ENCODE results near the gene PAX6. TPM values are rescaled to one million over a fixed set of nuclear protein-coding genes. Genes with fewer than 3 reads are reported as not detected.

The PAX6 gene
- total RNA-seq, 2 donors from 2014 or later: 5.4 to 6.8 TPM

- Histone ChIP-seq H3K27ac (ENCODE audit: low read depth, low read length) (no peak overlapping the region), H3K27me3 (ENCODE audit: control insufficient read depth, insufficient read depth, low read length, poor library complexity, severe bottlenecking) (peaks cover 88% of the 10 kb centered on the region), H3K4me1 (ENCODE audit: control insufficient read depth, insufficient read depth, low read length) (peaks cover 3% of the 10 kb centered on the region), H3K36me3 (ENCODE audit: control insufficient read depth, insufficient read depth, low read length) (no peaks in the 10 kb centered on the region), H3K9ac (ENCODE audit: extremely low read depth, low read length, poor library complexity, severe bottlenecking) (peak overlapping the region; percentile 6), H3K9me3 (ENCODE audit: control insufficient read depth, low read length) (no peaks in the 10 kb centered on the region), H3K4me3 (ENCODE audit: low read length) (peak overlapping the region; percentile 77)
- Mint-ChIP-seq H3K4me3 (peak overlapping the region; percentile 60), H3K27me3 (ENCODE audit: insufficient read depth) (peaks cover 96% of the 10 kb centered on the region), H3K36me3 (ENCODE audit: low read depth) (no peaks in the 10 kb centered on the region), H3K9me3 (no peaks in the 10 kb centered on the region), H3K4me1 (peaks cover 44% of the 10 kb centered on the region), H3K27ac (no peak overlapping the region)
- DNase-seq: peak; percentile 80
- WGBS, 2 experiments (ENCODE audit: insufficient coverage in 1 of 2, insufficient read length in 1 of 2): 2 to 4% methylated on average over 13 to 38 of the region's 38 CpGs
- no peak for TF ChIP-seq CTCF (conservative IDR thresholded peaks at IDR 0.05)
Observed at GRCh38 chr11:31814176-31814868, 3.2 kb upstream of the PAX6 start.

GRCh38 chr11:31813391-31814175 lies 2.5 kb upstream of the PAX6 start:
- Histone ChIP-seq H3K27ac (ENCODE audit: low read depth, low read length) (no peak overlapping the region), H3K27me3 (ENCODE audit: control insufficient read depth, insufficient read depth, low read length, poor library complexity, severe bottlenecking) (peaks cover 88% of the 10 kb centered on the region), H3K9me3 (ENCODE audit: control insufficient read depth, low read length) (no peaks in the 10 kb centered on the region), H3K4me3 (ENCODE audit: low read length) (peak overlapping the region; percentile 77), H3K4me1 (ENCODE audit: control insufficient read depth, insufficient read depth, low read length) (peaks cover 3% of the 10 kb centered on the region), H3K9ac (ENCODE audit: extremely low read depth, low read length, poor library complexity, severe bottlenecking) (no peak overlapping the region), H3K36me3 (ENCODE audit: control insufficient read depth, insufficient read depth, low read length) (no peaks in the 10 kb centered on the region)
- no peaks in the 10 kb centered on the region for H3K36me3 Mint-ChIP-seq (ENCODE audit: low read depth)
- peak; percentile 71 for DNase-seq
- peaks cover 96% of the 10 kb centered on the region for H3K27me3 Mint-ChIP-seq (ENCODE audit: insufficient read depth)
- H3K27ac Mint-ChIP-seq: no peak overlapping the region
- no peak for TF ChIP-seq CTCF (conservative IDR thresholded peaks at IDR 0.05)
- peak overlapping the region; percentile 60 for H3K4me3 Mint-ChIP-seq
- no peaks in the 10 kb centered on the region for H3K9me3 Mint-ChIP-seq
- H3K4me1 Mint-ChIP-seq: peaks cover 47% of the 10 kb centered on the region
- 0 to 1% methylated on average over 11 to 33 of the region's 35 CpGs for WGBS, 2 experiments (ENCODE audit: insufficient coverage in 1 of 2, insufficient read length in 1 of 2)

GRCh38 chr11:31812383-31813381 lies 1.6 kb upstream of the PAX6 start:
- peak; percentile 82 for DNase-seq
- 0 to 1% methylated on average over 10 to 62 of the region's 63 CpGs for WGBS, 2 experiments (ENCODE audit: insufficient coverage in 1 of 2, insufficient read length in 1 of 2)
- no peaks in the 10 kb centered on the region for H3K36me3 ChIP-seq (ENCODE audit: control insufficient read depth, insufficient read depth, low read length)
- H3K4me3 Mint-ChIP-seq: peak overlapping the region; percentile 60
- H3K27ac ChIP-seq (ENCODE audit: low read depth, low read length): no peak overlapping the region
- peaks cover 88% of the 10 kb centered on the region for H3K27me3 ChIP-seq (ENCODE audit: control insufficient read depth, insufficient read depth, low read length, poor library complexity, severe bottlenecking)
- peak overlapping the region; percentile 77 for H3K4me3 ChIP-seq (ENCODE audit: low read length)
- H3K9me3 ChIP-seq (ENCODE audit: control insufficient read depth, low read length): no peaks in the 10 kb centered on the region
- no peak overlapping the region for H3K27ac Mint-ChIP-seq
- no peak overlapping the region for H3K9ac ChIP-seq (ENCODE audit: extremely low read depth, low read length, poor library complexity, severe bottlenecking)
- H3K27me3 Mint-ChIP-seq (ENCODE audit: insufficient read depth): peaks cover 96% of the 10 kb centered on the region
- peaks cover 6% of the 10 kb centered on the region for H3K4me1 ChIP-seq (ENCODE audit: control insufficient read depth, insufficient read depth, low read length)
- no peak for TF ChIP-seq CTCF (conservative IDR thresholded peaks at IDR 0.05)
- H3K4me1 Mint-ChIP-seq: peaks cover 55% of the 10 kb centered on the region
- no peaks in the 10 kb centered on the region for H3K9me3 Mint-ChIP-seq
- no peaks in the 10 kb centered on the region for H3K36me3 Mint-ChIP-seq (ENCODE audit: low read depth)

Data from endodermal cell (in vitro differentiated cells).